Sciatic nerve (tissue), 2 donors: ENCODE measurements around the gene CDKAL1. TPM values are rescaled to one million over a fixed set of nuclear protein-coding genes. Genes with fewer than 3 reads are reported as not detected.

Experiments used
- ATAC-seq: fragments of 200-7000 bp; cut with Tn5 transposase; one replicate; pipeline ENCODE4 v1.9.1; 2020; ENCODE audit warnings: mild to moderate bottlenecking, moderate library complexity
- DNase-seq: peaks from one replicate; pipeline ENCODE4 v3.0.0-alpha.2; 2020; ENCODE audit warnings: low spot score
- intact Hi-C: fragments of 100-400 bp; cut with DNase I; formaldehyde crosslinking; loops from one replicate; pipeline ENCODE4 v1.14.2; 2022
- total RNA-seq: library from RNA; stranded (reverse); fragmentation: NEBNext Ultra II Directional; extraction: Animal tissue kit (Norgen Biotek cat#: 25700); gene quantifications from one replicate; pipeline ENCODE4 v1.2.1, GENCODE V29; 2021
- donor health status: DM: no; HTN: no; CAD: no.
- donor health status: DM: no; HTN: no; CAD: no.

Gene CDKAL1
- total RNA-seq, 1 donor from 2014 or later = 20.5 TPM

DNA sequence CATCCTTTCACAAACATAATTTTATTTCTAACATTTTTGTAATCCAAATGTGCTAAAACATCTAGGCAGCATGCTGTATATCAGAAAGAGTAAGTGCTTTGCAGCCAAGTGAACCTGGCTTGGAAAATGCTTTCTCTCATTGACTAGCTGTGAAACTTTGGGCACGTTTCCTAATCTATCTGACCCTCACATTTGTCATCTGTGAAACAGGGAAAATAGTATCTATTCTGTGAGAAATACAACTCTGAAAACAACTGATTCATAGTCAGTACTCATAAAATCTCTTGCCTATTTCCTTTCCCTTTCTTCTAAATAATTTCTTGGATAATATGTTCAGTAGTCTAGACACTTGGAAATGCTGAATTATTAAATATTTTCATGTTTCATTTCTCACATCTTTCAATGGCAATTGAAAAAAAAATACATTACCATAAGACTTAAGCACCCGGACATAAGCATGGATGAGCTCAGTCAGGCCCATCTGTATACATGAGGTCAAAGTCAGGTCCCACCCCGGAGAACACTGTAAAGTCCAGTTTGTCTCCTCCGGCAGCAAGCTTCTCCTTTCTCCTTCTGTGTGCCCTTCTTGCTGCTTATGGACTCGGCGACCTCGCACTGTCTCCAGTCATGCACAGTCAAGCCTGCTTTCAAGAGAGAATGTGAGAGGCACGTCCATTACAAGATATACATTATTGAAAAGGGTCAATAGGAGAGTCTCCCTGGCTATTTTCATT is 604.2 kb downstream of the CDKAL1 start:
- no peak for ATAC-seq
- intact Hi-C loops = no loop called here
- no peak for DNase-seq

DNA sequence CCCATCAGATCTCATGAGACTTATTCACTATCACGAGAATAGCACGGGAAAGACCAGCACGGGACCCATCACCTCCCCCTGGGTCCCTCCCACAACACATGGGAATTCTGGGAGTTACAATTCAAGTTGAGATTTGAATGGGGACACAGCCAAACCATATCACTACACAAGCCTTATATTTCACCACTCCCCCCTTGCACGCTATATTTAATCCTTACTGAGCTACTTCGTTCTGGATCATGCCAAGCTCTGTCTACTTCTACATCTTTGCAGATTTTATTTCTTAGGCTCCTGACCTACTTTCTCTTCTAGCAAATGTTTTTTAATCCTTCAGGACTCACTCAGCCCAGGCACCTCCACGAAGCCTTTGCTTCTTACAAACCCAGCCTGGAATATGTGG is 606.7 kb downstream of the CDKAL1 start:
- no peak for ATAC-seq
- intact Hi-C loops = no loop called here
- DNase-seq = no peak

DNA sequence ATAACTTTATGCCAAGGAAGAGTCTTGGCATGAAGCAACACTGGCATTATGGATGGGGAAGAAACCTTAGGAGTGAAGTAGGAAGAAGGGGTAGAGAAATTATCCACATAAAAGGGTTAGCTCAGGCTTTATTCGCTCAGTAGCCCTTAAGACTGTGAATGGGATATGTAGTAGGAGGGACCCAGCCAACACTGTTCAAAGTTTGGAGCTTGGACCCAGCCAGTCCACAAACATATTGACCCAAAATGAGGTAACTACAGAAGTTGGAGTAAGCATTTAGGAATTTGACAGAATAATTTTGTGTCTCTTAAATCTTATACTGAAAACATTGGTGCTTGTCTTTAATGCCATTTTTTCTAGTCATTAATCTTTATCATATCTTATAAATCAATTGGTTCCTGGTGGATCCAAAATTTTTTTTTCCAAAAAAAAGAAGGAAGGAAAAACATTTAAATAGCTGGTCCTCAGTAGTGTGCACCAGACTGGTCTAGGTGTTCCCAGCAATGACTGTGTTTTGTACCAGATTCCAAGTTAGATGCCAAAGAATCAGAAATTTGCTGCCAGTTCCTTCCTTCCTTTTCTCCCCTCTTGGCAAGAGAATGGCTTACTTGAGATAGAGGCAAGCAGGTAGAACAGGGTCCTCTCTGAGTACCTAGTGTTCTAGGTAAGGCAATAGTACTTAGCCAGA is 607.5 kb downstream of the CDKAL1 start:
- no peak for DNase-seq
- ATAC-seq = no peak
- intact Hi-C loops = no loop called here

DNA sequence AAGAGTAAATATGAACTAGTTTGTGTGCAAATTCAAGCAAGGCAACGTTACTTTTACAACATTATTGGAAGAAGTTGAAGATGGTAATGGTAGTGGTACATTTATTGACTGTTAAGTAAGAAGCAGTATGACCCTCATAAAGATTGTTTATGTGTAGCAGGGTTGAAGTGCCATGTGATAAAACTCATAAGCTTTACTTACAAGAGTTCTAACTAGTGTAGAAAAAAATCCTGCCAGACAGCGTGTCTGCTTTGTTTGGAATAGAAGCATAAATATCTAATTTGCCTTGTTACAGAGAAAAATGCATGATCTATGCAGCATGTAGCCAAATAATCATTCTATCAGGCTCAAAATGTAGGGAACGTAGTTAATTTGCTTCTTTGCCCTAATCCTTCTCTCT is 608.5 kb downstream of the CDKAL1 start:
- DNase-seq (no peak), ATAC-seq (no peak)
- intact Hi-C loops = no loop called here

DNA sequence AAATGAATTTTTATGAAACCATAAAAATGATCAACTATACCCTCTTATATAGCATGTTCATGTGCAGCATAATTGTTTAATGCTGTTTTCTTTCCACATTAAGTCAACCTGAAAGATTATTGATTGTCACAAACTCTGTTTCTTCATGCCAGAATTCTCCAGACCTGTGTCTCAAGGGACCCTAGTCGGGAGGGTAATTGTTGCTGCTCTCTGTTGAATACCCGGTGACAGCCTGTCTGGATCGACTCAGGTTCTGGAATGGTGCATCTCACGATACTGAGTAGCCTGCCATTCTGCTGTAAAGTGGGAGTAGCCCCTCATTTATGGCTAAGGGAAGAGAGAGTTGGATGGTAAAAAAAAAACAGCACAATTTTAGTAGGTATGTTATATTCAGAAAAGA is 609.4 kb downstream of the CDKAL1 start:
- intact Hi-C loops = no loop called here
- DNase-seq = no peak
- no peak for ATAC-seq

DNA sequence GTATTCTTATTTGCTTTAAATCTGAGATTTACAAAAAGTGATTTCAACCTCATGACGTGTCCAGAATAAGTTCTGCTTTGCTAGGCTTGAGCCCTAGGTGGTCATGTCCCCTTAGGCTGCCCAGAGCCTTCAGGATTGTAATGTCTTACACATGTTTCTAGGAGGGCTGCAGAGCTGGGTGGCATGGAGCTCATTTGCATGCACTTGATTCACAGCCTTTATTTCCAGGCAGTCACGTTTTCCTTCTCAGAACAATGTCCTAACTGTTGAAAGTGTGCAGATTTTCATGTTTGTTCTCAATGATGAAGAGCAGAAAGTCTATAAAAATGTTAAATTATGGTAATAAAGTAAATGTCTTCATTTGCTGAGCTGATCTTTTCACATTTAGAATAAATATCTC is 610.7 kb downstream of the CDKAL1 start:
- intact Hi-C loops = no loop called here
- no peak for DNase-seq
- no peak for ATAC-seq

DNA sequence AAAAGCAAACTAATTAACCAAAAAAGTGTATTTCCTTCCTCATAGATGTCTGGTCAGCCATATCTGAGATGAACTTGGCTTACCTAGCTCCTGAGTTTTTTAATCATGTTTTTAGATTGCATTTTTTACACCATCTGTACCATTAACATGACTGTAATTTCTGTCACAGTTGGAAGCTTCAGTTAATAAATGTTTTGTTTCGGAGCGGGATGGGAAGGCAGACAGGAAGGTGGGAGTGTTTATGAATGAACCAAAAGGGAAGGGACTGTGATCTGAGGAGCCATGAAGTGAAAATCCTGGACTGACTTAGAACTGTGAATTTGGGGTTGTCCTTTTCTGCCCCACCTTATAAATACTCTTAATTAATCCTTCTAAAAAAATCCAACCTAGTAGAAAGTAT is 613.7 kb downstream of the CDKAL1 start:
- ATAC-seq = no peak
- no peak for DNase-seq
- intact Hi-C loops = no loop called here

DNA sequence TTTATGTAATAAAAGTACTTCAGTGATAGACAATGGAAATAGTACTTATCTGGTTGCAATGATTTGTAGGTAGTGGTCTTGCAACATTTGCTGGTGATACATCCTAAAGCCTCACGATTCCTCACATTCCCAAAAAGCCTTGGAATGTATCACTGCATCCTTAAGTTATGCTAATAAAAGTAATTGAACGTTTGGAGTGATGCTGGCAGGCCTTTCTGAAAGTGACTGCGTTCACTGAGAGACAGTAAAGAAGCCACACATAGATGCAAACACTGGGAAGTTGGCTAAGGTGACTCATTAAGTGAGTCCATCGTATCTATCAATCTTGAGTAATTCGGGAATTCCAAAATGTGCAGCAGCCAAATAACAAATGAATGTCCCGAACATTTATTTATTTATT is 615.2 kb downstream of the CDKAL1 start:
- ATAC-seq (no peak), DNase-seq (no peak)
- intact Hi-C loops = no loop called here

DNA sequence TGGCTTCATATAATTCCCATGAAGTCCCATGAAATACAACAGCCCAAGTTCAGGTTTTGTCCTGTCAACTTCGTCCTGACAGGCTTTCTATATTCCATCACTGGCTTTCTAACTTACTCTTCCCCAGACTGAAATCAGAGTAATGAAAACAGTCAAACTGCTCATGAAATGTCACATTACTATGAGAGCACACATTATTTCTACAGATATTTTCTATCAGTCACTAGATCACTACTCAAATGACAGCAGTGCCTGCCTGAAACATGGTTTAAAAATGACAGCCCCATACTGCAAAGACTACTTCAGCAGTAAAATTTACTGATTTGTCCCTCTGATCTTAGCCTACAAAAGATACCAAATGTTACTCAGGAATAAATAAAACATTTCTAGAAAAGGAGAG is 616.4 kb downstream of the CDKAL1 start:
- ATAC-seq (no peak), DNase-seq (no peak)
- intact Hi-C loops = no loop called here

DNA sequence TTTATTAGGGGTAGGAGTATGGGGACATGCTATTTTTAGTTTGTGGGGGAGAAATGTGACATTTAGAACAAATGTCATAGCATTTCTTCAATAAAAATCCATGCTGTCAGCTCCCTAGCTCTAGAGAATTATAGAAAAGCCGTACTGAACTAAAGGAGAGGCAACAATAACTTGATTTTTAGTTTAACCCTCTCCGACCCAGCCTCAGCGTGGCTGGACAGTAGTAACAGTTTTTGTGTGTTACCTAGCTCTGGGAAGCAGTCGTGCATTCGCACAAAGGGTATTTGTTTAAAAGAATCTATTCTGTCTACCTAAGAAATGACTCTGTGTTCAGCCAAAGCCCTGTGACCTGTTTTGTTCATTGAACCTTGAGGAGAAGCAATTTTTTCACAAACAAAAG is 616.9 kb downstream of the CDKAL1 start:
- intact Hi-C loops = no loop called here
- no peak for ATAC-seq
- no peak for DNase-seq

DNA sequence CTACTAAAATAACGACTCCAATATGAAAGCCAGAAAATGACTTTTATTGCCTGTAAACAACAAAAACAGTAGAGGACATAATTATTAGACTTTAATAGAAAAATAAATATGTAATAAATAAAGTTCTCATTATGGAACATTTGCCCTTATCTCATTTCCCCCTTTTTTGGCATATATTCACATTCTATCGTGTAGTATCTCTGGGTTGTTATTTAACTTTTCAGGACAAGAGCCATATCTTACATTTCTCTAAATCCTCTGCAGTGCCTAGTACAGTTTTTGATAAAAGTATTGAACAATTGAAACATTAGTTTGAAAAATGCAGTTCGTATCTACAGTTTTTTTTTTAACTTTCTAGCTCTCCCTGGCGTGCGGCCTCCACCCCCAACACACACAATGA is 617.3 kb downstream of the CDKAL1 start:
- DNase-seq = no peak
- intact Hi-C loops = no loop called here
- ATAC-seq = no peak

DNA sequence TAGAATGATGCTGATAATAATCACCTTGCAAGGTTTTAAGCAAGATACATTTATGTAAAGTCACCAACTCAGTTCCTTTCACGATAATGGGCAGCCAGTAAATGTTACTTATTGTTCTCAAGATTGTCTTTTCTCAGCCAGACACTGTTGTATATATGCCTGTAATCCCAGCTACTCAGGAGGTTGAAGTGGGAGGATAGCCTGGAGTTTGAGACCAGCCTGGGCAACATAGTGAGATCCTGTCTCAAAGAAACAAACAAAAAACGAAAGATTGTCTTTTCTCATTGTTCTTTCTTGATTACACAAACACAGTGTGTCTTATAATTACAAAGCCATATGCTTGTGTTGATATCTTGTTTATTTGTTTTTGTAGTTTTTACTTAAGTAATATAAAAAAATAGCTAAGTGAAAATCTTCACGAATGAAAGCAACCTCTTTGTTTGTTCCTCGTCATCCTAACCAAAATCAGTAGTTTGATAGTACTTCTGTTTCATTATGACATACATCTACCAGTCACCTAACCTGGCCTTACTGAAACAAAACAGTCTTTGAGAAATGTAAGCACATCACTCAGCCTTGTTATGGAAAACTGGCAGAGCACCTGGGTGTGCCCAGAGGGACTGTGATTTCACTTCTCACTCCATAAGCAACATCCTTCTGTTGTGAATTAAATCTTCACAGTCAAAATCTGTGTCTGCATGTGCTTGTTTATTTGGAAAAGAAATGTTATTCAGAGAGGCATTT is 623.1 kb downstream of the CDKAL1 start:
- intact Hi-C loops = no loop called here
- DNase-seq (no peak), ATAC-seq (peak; percentile 46)

DNA sequence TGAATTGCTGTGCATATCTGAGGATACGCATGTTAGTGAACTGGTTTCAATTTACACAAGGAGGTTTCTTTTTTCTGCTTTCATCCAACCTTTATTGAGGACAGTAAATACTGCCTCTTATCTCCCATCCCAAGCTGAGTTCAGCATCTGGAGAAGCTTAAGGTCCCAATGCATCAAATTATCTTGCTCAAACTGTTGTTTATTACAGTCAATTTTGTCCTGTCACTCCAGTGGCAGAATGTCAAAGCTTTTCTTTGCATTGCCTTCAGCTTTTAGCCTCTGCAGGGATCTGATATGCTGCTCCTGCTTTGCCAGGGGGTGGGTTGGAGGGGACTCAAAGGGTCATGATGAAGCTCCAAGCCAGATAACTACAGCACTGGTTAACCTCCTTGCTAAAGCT is 623.9 kb downstream of the CDKAL1 start:
- intact Hi-C loops = no loop called here
- ATAC-seq = no peak
- DNase-seq = no peak

DNA sequence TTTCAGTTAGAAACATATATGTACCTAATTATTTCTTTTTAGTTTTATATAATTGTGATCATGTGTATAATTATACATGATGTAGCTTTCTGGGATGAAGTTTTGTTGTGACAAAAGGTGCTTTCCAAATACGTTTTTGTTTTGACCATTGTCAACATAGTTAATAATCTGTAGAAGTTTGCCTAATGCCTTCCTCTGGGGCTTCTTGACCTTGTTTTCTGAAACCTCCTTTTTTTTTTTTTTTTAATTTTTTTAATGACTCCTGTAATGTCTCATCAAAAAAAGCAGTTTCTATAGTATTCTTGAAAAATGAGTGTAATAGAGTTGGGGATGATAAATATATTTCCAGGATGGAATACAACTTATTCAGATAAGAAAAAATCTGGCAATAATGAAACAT is 624.6 kb downstream of the CDKAL1 start:
- no peak for ATAC-seq
- intact Hi-C loops = no loop called here
- no peak for DNase-seq

DNA sequence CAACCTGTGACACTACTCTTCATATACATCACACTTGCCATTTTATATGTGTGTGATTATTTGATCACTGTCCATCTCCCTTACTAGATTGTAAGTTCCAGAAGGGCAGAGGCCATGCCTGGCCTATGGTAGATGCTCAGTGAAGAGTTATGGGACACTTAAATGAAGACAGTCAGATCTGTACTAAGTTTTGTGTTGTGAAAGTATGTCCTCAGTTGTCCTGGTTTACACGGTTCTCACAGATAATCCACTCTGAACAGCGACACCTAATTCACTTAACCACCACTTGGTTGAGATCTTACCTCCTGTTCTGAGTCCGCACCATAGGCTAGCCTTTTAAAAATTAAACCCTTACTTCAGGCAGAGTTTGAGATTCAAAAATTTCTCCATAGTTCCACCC is 625.2 kb downstream of the CDKAL1 start:
- intact Hi-C loops = no loop called here
- DNase-seq (no peak), ATAC-seq (no peak)

DNA sequence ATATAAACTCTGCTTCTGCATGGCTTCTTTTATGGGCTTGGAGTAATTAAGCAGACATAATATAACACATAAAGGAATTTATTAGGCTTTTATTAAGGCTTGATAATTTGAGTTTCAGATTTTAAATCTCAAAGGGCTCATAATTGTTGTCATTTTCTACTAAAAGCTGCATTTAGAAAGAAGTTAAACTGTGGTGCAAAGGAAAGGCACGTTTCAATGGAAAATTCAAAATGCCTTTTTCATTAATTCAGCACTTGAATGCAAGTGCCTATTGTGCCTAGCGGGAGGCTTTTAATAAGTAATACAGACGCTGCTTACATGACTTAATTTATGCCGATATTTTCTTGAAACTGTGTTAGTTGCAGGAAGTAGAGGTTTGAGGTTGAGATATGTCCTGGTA is 627.5 kb downstream of the CDKAL1 start:
- ATAC-seq (no peak), DNase-seq (no peak)
- intact Hi-C loops = no loop called here

DNA sequence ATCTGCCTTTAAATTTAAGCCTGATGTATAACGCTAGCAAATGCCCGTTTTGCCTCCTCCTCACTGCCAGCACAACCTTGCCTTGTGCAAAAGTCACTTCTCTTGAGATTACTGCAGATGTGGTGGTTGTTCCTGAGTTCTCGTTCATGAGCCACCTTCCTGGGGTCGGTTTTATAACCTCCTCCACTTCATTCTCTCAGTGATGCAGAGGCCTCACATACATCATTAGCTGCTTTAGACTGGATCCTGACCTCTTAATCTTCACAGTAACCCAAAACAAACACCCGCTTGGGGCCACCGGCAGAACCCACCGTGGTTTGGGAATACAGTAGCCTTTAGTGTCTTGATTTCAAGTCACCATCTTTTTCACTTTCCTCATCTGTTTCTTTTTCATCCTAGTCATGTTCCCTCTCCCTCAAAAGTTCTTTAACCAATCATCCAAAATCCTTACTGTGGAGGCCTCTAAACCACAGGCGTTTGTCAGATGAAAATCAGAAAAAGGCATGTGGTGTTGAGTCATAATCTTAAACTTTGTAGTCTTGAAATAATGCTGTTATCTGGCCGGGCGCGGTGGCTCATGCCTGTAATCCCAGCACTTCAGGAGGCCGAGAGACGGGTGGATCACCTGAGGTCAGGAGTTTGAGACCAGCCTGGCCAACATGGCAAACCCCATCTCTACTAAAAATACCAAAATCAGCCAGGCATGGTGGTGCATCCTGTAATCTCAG is 629.0 kb downstream of the CDKAL1 start:
- intact Hi-C loops = no loop called here
- DNase-seq (no peak), ATAC-seq (no peak)

DNA sequence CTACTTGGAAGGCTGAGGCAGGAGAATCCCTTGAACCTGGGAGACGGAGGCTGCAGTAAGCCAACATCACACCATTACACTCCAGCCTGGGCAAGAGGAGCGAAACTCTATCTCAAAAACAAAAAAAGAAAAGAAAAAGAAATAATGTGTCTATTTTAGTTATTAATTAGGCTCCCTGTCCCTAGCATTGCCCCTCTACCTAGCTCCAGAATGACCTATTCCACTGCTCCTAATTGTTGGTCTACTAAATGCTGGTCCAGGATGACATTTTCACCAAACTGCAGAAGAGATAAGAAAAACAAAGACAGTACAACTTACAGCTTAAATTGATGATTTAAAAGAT is 629.6 kb downstream of the CDKAL1 start:
- intact Hi-C loops = no loop called here
- no peak for DNase-seq
- ATAC-seq = no peak

DNA sequence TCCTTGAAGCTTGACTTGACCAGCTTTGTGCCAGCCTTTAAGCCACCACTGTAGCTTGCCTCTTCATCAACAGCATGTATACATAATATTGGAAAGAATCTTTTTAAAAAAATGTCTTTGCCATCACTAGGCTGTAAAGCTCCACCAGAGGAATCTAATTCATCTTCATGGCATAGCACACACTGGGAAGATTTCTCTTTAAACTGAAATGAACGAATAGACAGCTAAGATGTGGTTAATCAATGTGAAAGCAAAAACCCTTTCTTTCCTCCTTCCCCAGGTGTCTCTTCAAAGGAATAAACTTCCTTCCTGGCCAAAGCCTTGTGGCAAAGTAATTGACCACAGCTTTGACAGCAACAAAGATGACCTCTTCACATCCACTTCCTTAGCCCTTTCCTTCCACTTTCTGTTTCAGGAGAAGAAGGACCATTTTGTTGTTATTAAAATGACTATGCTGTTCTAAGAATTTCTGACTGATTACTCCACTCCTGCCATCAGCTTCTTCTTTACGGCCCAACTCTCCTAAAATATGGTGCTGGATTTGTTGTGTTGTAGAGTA is 630.6 kb downstream of the CDKAL1 start:
- no peak for DNase-seq
- ATAC-seq = no peak
- intact Hi-C loops = no loop called here

DNA sequence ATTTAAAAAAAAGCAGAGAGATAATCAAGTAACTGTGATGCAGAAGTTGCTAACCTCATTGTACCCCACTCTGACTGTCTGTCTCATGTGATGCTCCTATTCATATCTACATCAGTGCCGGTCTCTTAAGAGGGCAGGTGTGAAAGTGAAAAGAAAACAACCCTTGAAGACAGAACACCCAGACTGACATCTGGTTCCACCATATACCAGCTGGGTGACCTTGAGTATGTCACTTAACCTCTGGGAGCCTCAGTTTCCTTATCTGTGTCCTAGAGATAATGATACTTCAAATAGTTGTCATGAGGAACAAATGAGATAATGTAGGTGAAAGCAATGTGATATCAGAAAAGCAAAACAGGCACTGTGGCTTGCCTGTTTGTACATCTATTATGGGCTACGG is 632.5 kb downstream of the CDKAL1 start:
- DNase-seq (no peak), ATAC-seq (no peak)
- intact Hi-C loops = no loop called here
